HepG2 (cell line): ENCODE data around the gene PRELP. TPM values are rescaled to one million over a fixed set of nuclear protein-coding genes. Genes with fewer than 3 reads are reported as not detected.

Experiments
- ATAC-seq: fragments of 200-7000 bp; cut with Tn5 transposase; 3 replicates; pipeline ENCODE4 v1.9.1; 2020; ENCODE audit warnings: mild to moderate bottlenecking, moderate library complexity
- BruUV-seq: library from RNA; stranded (reverse); fragments of 400-500 nt; replicated peaks from 2 replicates; lab custom pipeline; 2021; lab: Mats Ljungman, UMichigan
- CTCF ChIA-PET: fragments of 300-600 bp; formaldehyde crosslinking; extraction: SDS; loops from one replicate; lab custom pipeline; 2021; ENCODE audit warnings: low total read pairs, inconsistent platforms, low intra/inter-chr PET ratio; lab: Yijun Ruan, JAX
- POLR2A ChIA-PET: fragments of 350-600 bp; sonication (Branson Sonifier 250); formaldehyde crosslinking; loops from one replicate; lab custom pipeline; 2020; ENCODE audit warnings: antibody characterized with exemption, inconsistent platforms; lab: Yijun Ruan, JAX
- DNase-seq: peaks from one replicate; pipeline ENCODE4 v3.0.0-alpha.2; 2015; ENCODE audit warnings: low spot score
- FAIRE-seq: peaks from 3 replicates; lab custom pipeline; 2011; peaks lifted over from hg19 to GRCh38; lab: Jason Lieb, UNC
- H2AFZ ChIP-seq: one replicate; pipeline ENCODE4 v1.6.1; 2011; ENCODE audit warnings: low read length, inconsistent platforms
- H3K27ac ChIP-seq: fragments of 300-600 bp; 3 replicates; pipeline ENCODE4 v1.8.0; 2011; ENCODE audit warnings: mixed run types, mild to moderate bottlenecking, mixed read lengths, low read length, inconsistent platforms; ENCODE audit not compliant: insufficient read depth; ENCODE audit errors: extremely low read length
- H3K27me3 ChIP-seq, 2 experiments: fragments of 200-600 bp in 1 of 2; 2 replicates in 1 of 2; 3 replicates in 1 of 2; pipeline versions ENCODE4 v1.6.0 to v1.8.0; 2011; ENCODE audit warnings: low read length in 2 of 2, mild to moderate bottlenecking in 2 of 2, moderate library complexity in 2 of 2, inconsistent platforms in 1 of 2; ENCODE audit not compliant: insufficient read depth in 2 of 2, control insufficient read depth in 1 of 2
- H3K36me3 ChIP-seq, 2 experiments: fragments of 200-600 bp in 1 of 2; replicated peaks in 1 of 2; 2 replicates in 1 of 2; 3 replicates in 1 of 2; pipeline versions ENCODE4 v1.5.1 to v1.8.0; 2011; ENCODE audit warnings: low read length in 2 of 2, inconsistent platforms in 1 of 2; ENCODE audit not compliant: insufficient read depth in 2 of 2, control insufficient read depth in 1 of 2
- H3K4me1 ChIP-seq: 2 replicates; pipeline ENCODE4 v1.5.1; 2012; ENCODE audit warnings: low read length, inconsistent platforms; ENCODE audit not compliant: insufficient read depth
- H3K4me2 ChIP-seq: 2 replicates; pipeline ENCODE4 v1.6.0; 2011; ENCODE audit warnings: low read depth, low read length, inconsistent platforms
- H3K4me3 ChIP-seq, 3 experiments: fragments of 200-600 bp in 1 of 3; sonication (generic), shearing (Covaris generic) in 1 of 3; replicated peaks in 1 of 3; 2 replicates each; pipeline ENCODE4 v1.5.1; 2011 to 2016; ENCODE audit warnings: low read length in 3 of 3, inconsistent platforms in 2 of 3, low read depth in 2 of 3, mild to moderate bottlenecking in 2 of 3, control low read depth in 1 of 3, mixed read lengths in 1 of 3; ENCODE audit not compliant: insufficient read depth in 1 of 3
- H3K79me2 ChIP-seq: one replicate; pipeline ENCODE4 v1.6.1; 2011; ENCODE audit warnings: low read length, inconsistent platforms; ENCODE audit not compliant: insufficient read depth
- H3K9ac ChIP-seq: 2 replicates; pipeline ENCODE4 v1.6.0; 2011; ENCODE audit warnings: mild to moderate bottlenecking, low read depth, low read length, inconsistent platforms; ENCODE audit not compliant: insufficient read depth
- H3K9me3 ChIP-seq: 2 replicates; pipeline ENCODE4 v1.5.1; 2012; ENCODE audit warnings: mild to moderate bottlenecking, low read length
- H4K20me1 ChIP-seq: 2 replicates; pipeline ENCODE4 v1.6.0; 2011; ENCODE audit warnings: inconsistent platforms, mild to moderate bottlenecking, low read length, moderate library complexity; ENCODE audit not compliant: insufficient read depth
- CREB1 ChIP-seq, 2 experiments: fragments of 450-650 bp in 1 of 2; IDR thresholded peaks; 2 replicates each; pipeline ENCODE4 v1.6.1; 2016 to 2017; ENCODE audit warnings: control low read depth in 1 of 2, mild to moderate bottlenecking in 1 of 2, missing compliant biosample characterization in 1 of 2, missing genetic modification characterization in 1 of 2
- KAT8 ChIP-seq: IDR thresholded peaks from 2 replicates; pipeline ENCODE4 v1.6.1; 2016; ENCODE audit warnings: missing genetic modification reagents, missing compliant biosample characterization
- KDM1A ChIP-seq: IDR thresholded peaks from 2 replicates; pipeline ENCODE4 v1.6.1; 2016; ENCODE audit warnings: missing compliant biosample characterization
- MATR3 ChIP-seq: sonication (generic); formaldehyde crosslinking; IDR thresholded peaks from 2 replicates; pipeline ENCODE4 v1.4.0; 2020; ENCODE audit warnings: missing genetic modification reagents
- NKX3-1 ChIP-seq: sonication (generic); formaldehyde crosslinking; IDR thresholded peaks from 2 replicates; pipeline ENCODE4 v1.5.0; 2020; ENCODE audit warnings: missing genetic modification reagents
- PLRG1 ChIP-seq: fragments of 450-650 bp; conservative IDR thresholded peaks from 2 replicates; pipeline ENCODE4 v1.6.1; 2016
- RFXAP ChIP-seq: sonication (generic); formaldehyde crosslinking; IDR thresholded peaks from 2 replicates; pipeline ENCODE4 v1.4.0; 2020; ENCODE audit warnings: missing genetic modification reagents, borderline replicate concordance
- SIX4 ChIP-seq: sonication (generic); formaldehyde crosslinking; IDR thresholded peaks from 2 replicates; pipeline ENCODE4 v1.4.0; 2020; ENCODE audit warnings: missing genetic modification reagents
- WIZ ChIP-seq: sonication (generic); formaldehyde crosslinking; IDR thresholded peaks from 2 replicates; pipeline ENCODE4 v1.5.1; 2020; ENCODE audit warnings: mild to moderate bottlenecking, missing genetic modification reagents
- ZNF160 ChIP-seq: sonication (generic); formaldehyde crosslinking; IDR thresholded peaks from 2 replicates; pipeline ENCODE4 v1.8.0; 2022; ENCODE audit warnings: mild to moderate bottlenecking, inconsistent platforms, missing genetic modification reagents
- ZNF367 ChIP-seq: sonication (generic); formaldehyde crosslinking; IDR thresholded peaks from 2 replicates; pipeline ENCODE4 v1.4.0; 2020; ENCODE audit warnings: missing genetic modification reagents, borderline replicate concordance
- ZNF460 ChIP-seq: sonication (generic); formaldehyde crosslinking; IDR thresholded peaks from 2 replicates; pipeline ENCODE4 v1.5.1; 2020; ENCODE audit warnings: missing genetic modification reagents, mild to moderate bottlenecking, borderline replicate concordance
- ZNF878 ChIP-seq: sonication (generic); formaldehyde crosslinking; IDR thresholded peaks from 2 replicates; pipeline ENCODE4 v1.8.1; 2023; ENCODE audit warnings: mild to moderate bottlenecking, missing genetic modification reagents, moderate library complexity
- ZSCAN31 ChIP-seq: sonication (generic); formaldehyde crosslinking; IDR thresholded peaks from 2 replicates; pipeline ENCODE4 v1.5.0; 2020; ENCODE audit warnings: low read depth, mild to moderate bottlenecking, missing genetic modification reagents
- WGBS: methylation state at CpG from one replicate; pipeline ENCODE4 v1.1.6; 2017; ENCODE audit warnings: low lambda C conversion rate; 5-methylcytosine and 5-hydroxymethylcytosine counted together
- in situ Hi-C: cut with HindIII; loops from 2 replicates; pipeline ENCODE4 v1.10.0; 2017; ENCODE audit warnings: low pct_unique_long_range_greater_than_20kb; ENCODE audit not compliant: extremely low pct_ligation_motif_present
- intact Hi-C: fragments of 100-400 bp; cut with micrococcal nuclease; formaldehyde crosslinking; loops from one replicate; pipeline ENCODE4 v1.10.0; 2022; ENCODE audit not compliant: unreplicated experiment
- polyA plus RNA-seq, 8 experiments: library from polyadenylated mRNA; depleted of rRNA in 3 of 8; stranded (reverse) in 7 of 8; unstranded in 1 of 8; fragments of >200 nt; fragmentation: Illumina TruSeq in 4 of 8; extraction: Trizol in 4 of 8; gene quantifications; 2 replicates each; pipeline versions ENCODE4 v1.2.1 to v1.2.3, GENCODE V29; 2011 to 2016; ENCODE audit warnings: low read depth in 4 of 8, missing spikeins in 1 of 8, mixed read lengths in 1 of 8; ENCODE audit not compliant: insufficient read depth in 1 of 8
- total RNA-seq, 5 experiments: library from RNA; depleted of rRNA; stranded (reverse); fragments of >200 nt; fragmentation: Illumina TruSeq; extraction: Trizol; gene quantifications; 2 replicates each; pipeline ENCODE4 v1.2.3, GENCODE V29; 2016; ENCODE audit warnings: low read depth in 1 of 5
- TF ChIP-seq, protein P1 (sequence below): sonication (generic); formaldehyde crosslinking; IDR thresholded peaks from 2 replicates; pipeline ENCODE4 v1.4.0; 2020; ENCODE audit warnings: missing genetic modification reagents

PRELP gene
- total and polyA plus RNA-seq, 2 of the 13 experiments (the other 11 are each of a cell fraction or from before 2014, with no cell fraction given): not detected

DNA sequence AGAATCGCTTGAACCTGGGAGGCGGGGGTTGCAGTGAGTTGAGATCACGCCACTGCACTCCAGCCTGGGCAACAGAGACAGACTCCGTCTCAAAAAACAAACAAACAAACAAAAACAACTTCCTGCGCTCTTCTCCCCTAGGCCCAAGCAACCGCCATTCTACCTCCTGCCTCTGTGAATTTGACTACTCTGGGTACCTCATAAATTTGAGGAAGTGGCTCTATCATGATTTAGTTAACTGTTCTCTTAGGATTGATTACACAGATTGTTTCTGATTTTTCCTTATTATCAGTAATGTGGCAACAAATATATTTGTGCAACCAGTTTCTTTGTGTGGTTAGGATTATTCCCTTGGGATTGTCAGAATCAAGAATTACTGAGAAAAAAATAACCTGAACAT lies 48.1 kb downstream of the PRELP start:
- intact Hi-C loops (no loop called here), in situ Hi-C loops (no loop called here)
- Histone ChIP-seq H3K27ac (no peak overlapping the region), H3K4me1 (no peaks in the 10 kb centered on the region), H3K4me3 (no peak overlapping the region), H3K9me3 (no peaks in the 10 kb centered on the region), H3K9ac (no peak overlapping the region), H3K36me3 (no peaks in the 10 kb centered on the region), H2AFZ (no peak overlapping the region), H3K27me3 (peaks cover 0 to 4% of the 10 kb centered on the region in 2 experiments; a peak in 1 of 5 replicates), H4K20me1 (no peaks in the 10 kb centered on the region), H3K79me2 (no peaks in the 10 kb centered on the region), H3K4me2 (no peak overlapping the region)
- CTCF ChIA-PET: no interaction called here
- no peak for ATAC-seq
- POLR2A ChIA-PET: no interaction called here
- no peak for FAIRE-seq
- no TSS peak for BruUV-seq
- WGBS: 51% methylated on average over 6 of the region's 6 CpGs
- no peak for DNase-seq
- no peak for TF ChIP-seq CREB1 (IDR thresholded peaks at IDR 0.05)
- no peak for TF ChIP-seq CREB1 (CRISPR knock-in tag; IDR thresholded peaks at IDR 0.05)
- TF ChIP-seq, protein P1, sequence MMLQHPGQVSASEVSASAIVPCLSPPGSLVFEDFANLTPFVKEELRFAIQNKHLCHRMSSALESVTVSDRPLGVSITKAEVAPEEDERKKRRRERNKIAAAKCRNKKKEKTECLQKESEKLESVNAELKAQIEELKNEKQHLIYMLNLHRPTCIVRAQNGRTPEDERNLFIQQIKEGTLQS (CRISPR knock-in tag): no peak
- TF ChIP-seq ZSCAN31: no peak
- no peak for TF ChIP-seq NKX3-1 (CRISPR knock-in tag)
- TF ChIP-seq KAT8 (CRISPR knock-in tag): no peak
- no peak for TF ChIP-seq MATR3 (CRISPR knock-in tag)
- no peak for TF ChIP-seq WIZ (CRISPR knock-in tag)
- no peak for TF ChIP-seq SIX4
- TF ChIP-seq KDM1A: no peak
- no peak for TF ChIP-seq ZNF878
- no peak for TF ChIP-seq ZNF460 (CRISPR knock-in tag)
- TF ChIP-seq ZNF367: no peak
- TF ChIP-seq PLRG1: no peak
- TF ChIP-seq RFXAP (CRISPR knock-in tag): no peak
- TF ChIP-seq ZNF160: no peak
